HEK293T (cell line): ENCODE data around the gene CORO1A.

Experiments
- ARNT ChIP-seq: fragments of 450-650 bp; IDR thresholded peaks from 2 replicates; pipeline ENCODE4 v1.6.1; 2017; ENCODE audit warnings: mild to moderate bottlenecking
- FOXA1 ChIP-seq: fragments of 450-650 bp; IDR thresholded peaks from 2 replicates; pipeline ENCODE4 v1.6.1; 2016; ENCODE audit warnings: mild to moderate bottlenecking
- HDGF ChIP-seq: fragments of 450-650 bp; IDR thresholded peaks from 2 replicates; pipeline ENCODE4 v1.6.1; 2017; ENCODE audit warnings: antibody characterized with exemption, borderline replicate concordance
- NFRKB ChIP-seq: fragments of 450-650 bp; IDR thresholded peaks from 2 replicates; pipeline ENCODE4 v1.6.1; 2016; ENCODE audit warnings: mild to moderate bottlenecking, moderate library complexity
- ZNF384 ChIP-seq: fragments of 450-650 bp; IDR thresholded peaks from 2 replicates; pipeline ENCODE4 v1.6.1; 2016

DNA sequence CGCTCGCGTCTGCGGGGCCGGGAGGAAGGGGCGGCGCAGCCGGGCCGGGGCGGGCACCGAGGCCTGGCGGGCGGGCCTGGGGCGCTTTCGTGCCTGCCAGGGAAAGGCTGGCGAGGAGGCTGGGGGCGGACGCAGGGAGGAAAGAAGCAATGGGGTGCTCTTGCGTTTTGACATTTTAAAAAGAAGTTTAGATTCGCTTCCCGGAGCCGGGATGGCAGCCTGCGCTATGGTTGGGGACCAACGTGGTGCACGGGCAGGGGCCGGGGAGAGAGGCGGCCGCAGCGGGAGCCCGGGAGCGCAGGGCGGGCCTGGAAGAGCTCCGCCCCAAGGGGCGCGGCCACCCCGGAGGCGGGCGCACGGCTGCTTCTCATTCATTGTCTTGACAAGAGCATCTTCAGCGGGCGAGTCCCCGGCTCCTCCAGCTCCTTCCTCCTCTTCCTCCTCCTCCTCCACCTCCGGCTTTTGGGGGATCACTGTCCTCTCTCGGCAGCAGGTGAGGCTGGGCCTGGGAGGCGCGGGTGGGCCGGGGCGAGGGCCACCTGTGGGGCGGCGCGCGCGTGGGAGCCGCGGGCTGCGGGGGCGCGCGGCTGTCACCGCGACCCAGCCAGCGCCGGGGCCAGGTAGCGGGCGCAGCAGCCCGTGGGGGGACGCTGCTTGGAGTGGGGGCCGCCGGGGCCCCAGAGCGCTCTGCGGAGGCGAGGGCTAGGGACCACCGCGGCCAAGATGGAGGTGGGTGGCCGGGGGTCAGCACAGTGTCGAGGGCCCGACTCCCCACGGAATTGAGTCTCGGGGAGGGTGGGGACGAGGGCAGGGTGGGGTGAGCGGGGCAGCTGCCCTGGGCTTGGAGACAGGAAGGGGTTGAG lies at the start of gene CORO1A:
- TF ChIP-seq ZNF384 (no peak), HDGF (no peak), FOXA1 (no peak), NFRKB (no peak), ARNT (no peak)
